Spleen (tissue), 7 donors: ENCODE measurements around the gene EPHB4.

Experiments used
- POLR2A ChIP-seq, 3 donors: fragments of 450-650 bp; IDR thresholded peaks; one replicate each; pipeline ENCODE4 v1.5.1; 2017; ENCODE audit warnings: antibody characterized with exemption in 3 of 3, mild to moderate bottlenecking in 1 of 3
- TF ChIP-seq, protein P1 (sequence below), 11 experiments: fragments of 200-600 bp in 7 of 11; fragments of 450-650 bp in 4 of 11; sonication (generic) in 4 of 11; IDR thresholded peaks in 8 of 11; conservative IDR thresholded peaks in 3 of 11; 1 replicate in 7 of 11; 2 replicates in 4 of 11; pipeline versions ENCODE4 v1.4.0 to v1.8.0; 2016 to 2021; ENCODE audit warnings: antibody characterized with exemption in 11 of 11, inconsistent platforms in 4 of 11, mild to moderate bottlenecking in 1 of 11
- donor health status: DM: no; HTN: no; CAD: no; lungs with moderate emphysema.
- donor health status: DM: no; HTN: no; CAD: no.
- donor health status: DM: no; HTN: no; CAD: no.

DNA sequence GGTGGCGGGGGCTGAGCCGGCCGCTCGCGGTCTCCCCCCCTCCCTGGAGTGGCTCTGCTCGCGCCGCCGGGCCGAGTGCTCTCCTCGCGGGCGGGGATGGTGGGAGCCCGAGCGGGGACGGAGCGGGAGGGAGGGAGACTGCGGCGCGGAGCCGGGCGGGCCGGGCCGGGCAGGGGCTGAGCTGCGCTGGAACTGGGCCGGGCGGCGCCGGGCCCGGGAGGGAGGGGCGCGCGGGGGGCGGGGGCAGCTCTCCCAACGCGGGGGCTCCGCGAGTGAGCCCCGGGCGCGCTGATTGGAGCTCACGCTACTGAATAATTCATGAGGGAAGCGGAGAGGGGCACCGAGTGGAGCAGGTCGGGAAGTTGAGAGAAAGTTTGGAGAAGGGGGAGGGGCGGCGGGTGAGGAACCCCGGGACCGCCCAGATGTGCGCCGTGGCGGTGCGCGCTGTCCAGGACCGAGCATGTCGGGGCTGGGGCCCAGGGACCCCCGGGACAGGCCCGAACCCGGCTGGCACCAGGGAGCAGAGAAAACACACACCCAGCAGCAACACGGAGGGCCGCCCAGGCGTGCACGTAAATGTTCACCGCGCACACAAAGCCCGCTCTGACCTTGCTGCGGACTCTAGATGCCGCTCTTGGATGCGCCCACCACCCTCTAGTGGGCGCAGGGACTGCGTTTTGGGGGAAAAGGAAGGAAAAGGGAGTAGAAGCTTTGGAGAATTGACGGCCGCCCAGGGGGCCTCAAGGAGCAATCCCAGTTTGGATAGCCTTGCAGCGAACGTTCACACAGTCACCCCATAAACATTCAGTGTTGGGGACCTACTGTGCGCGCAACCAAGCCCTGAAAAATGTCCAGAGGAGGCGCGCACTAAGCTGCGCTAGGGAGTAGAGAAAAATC, at the start of gene EPHB4:
- TF ChIP-seq, protein P1, sequence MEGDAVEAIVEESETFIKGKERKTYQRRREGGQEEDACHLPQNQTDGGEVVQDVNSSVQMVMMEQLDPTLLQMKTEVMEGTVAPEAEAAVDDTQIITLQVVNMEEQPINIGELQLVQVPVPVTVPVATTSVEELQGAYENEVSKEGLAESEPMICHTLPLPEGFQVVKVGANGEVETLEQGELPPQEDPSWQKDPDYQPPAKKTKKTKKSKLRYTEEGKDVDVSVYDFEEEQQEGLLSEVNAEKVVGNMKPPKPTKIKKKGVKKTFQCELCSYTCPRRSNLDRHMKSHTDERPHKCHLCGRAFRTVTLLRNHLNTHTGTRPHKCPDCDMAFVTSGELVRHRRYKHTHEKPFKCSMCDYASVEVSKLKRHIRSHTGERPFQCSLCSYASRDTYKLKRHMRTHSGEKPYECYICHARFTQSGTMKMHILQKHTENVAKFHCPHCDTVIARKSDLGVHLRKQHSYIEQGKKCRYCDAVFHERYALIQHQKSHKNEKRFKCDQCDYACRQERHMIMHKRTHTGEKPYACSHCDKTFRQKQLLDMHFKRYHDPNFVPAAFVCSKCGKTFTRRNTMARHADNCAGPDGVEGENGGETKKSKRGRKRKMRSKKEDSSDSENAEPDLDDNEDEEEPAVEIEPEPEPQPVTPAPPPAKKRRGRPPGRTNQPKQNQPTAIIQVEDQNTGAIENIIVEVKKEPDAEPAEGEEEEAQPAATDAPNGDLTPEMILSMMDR (IDR thresholded peaks at IDR 0.05 in 8 of 11, conservative IDR thresholded peaks at IDR 0.05 in 3 of 11): peak in 2 of 11 experiments; percentile 7 to 8
- TF ChIP-seq POLR2A (IDR thresholded peaks at IDR 0.05): no peak
